HL-60 (cell line): ENCODE measurements around the gene LIPH.
"Not testable (repeated sequence)": the region's sequence is repeated elsewhere in the genome, so short reads cannot be mapped to it uniquely, and the experiment has no call there.

Source experiments
- DNase-seq, 2 experiments: peaks; one replicate each; pipeline ENCODE4 v3.0.0-alpha.2; 2010 to 2020; ENCODE audit warnings: low read depth in 1 of 2, low spot score in 1 of 2
- H3K27ac ChIP-seq: fragments of 250-450 bp; sonication (Bioruptor Pico); replicated peaks from 2 replicates; pipeline ENCODE4 v1.5.1; 2020; ENCODE audit warnings: mild to moderate bottlenecking, moderate library complexity
- H3K27me3 ChIP-seq: fragments of 250-450 bp; sonication (Bioruptor Pico); 2 replicates; pipeline ENCODE4 v1.5.1; 2021; ENCODE audit warnings: mild to moderate bottlenecking, moderate library complexity; ENCODE audit not compliant: insufficient read depth, poor library complexity, severe bottlenecking
- H3K4me3 ChIP-seq: replicated peaks from 2 replicates; pipeline ENCODE4 v1.5.1; 2011; ENCODE audit warnings: mild to moderate bottlenecking, control low read depth, low read length; ENCODE audit not compliant: insufficient read depth
- CTCF ChIP-seq: IDR thresholded peaks from one replicate; pipeline ENCODE4 v1.5.1; 2011; ENCODE audit warnings: low read length, control low read depth, inconsistent platforms; ENCODE audit not compliant: insufficient read depth
- GABPA ChIP-seq: IDR thresholded peaks from 2 replicates; pipeline ENCODE4 v1.6.1; 2012; ENCODE audit warnings: low read depth
- POLR2AphosphoS5 ChIP-seq: IDR thresholded peaks from 2 replicates; pipeline ENCODE4 v1.6.1; 2012; ENCODE audit warnings: low read depth
- REST ChIP-seq: IDR thresholded peaks from 2 replicates; pipeline ENCODE4 v1.6.1; 2012; ENCODE audit warnings: low read depth; ENCODE audit not compliant: insufficient replicate concordance
- SPI1 ChIP-seq: IDR thresholded peaks from 2 replicates; pipeline ENCODE4 v1.6.1; 2012; ENCODE audit warnings: low read depth, mild to moderate bottlenecking, borderline replicate concordance

The LIPH gene

GRCh38 chr3:185479373-185479945 is 72.9 kb downstream of the LIPH start:
- Histone ChIP-seq H3K4me3 (no peak overlapping the region), H3K27me3 (no peaks in the 10 kb centered on the region), H3K27ac (no peak overlapping the region)
- peak; percentile 64 for TF ChIP-seq SPI1
- TF ChIP-seq GABPA = no peak
- no peak for TF ChIP-seq POLR2AphosphoS5
- DNase-seq = peak in 1 of 2 experiments; percentile 5

- no peak overlapping the region for H3K27ac ChIP-seq
- H3K27me3 ChIP-seq = no peaks in the 10 kb centered on the region
- no peak for DNase-seq
- no peak overlapping the region for H3K4me3 ChIP-seq
- TF ChIP-seq SPI1 (no peak), REST (no peak), POLR2AphosphoS5 (no peak), CTCF (no peak), GABPA (no peak)
These were observed 75.1 kb downstream of the LIPH start for GRCh38 chr3:185477316-185477715.

- not testable (repeated sequence) for H3K4me3 ChIP-seq, H3K27me3 ChIP-seq, DNase-seq, H3K27ac ChIP-seq
These were observed 77.5 kb downstream of the LIPH start for GRCh38 chr3:185474922-185475321.

GRCh38 chr3:185473290-185473815 is 79.0 kb downstream of the LIPH start:
- no peak overlapping the region for H3K4me3 ChIP-seq
- H3K27ac ChIP-seq = no peak overlapping the region
- H3K27me3 ChIP-seq = no peaks in the 10 kb centered on the region
- TF ChIP-seq SPI1 = no peak
- no peak for TF ChIP-seq CTCF
- no peak for TF ChIP-seq REST
- TF ChIP-seq POLR2AphosphoS5 = no peak
- no peak for TF ChIP-seq GABPA
- DNase-seq = no peak

- DNase-seq = no peak
- no peaks in the 10 kb centered on the region for H3K27me3 ChIP-seq
- H3K4me3 ChIP-seq = no peak overlapping the region
- TF ChIP-seq REST (no peak), SPI1 (no peak), POLR2AphosphoS5 (no peak)
- H3K27ac ChIP-seq = no peak overlapping the region
These were observed 82.1 kb downstream of the LIPH start for GRCh38 chr3:185470323-185470722.
